Measurements from ENCODE around the gene HOXB9. TPM values are rescaled to one million over a fixed set of nuclear protein-coding genes. Genes with fewer than 3 reads are reported as not detected.

Gene HOXB9
- total and polyA plus RNA-seq, 8 donors, result 11.3 TPM; not detected in 7

DNA sequence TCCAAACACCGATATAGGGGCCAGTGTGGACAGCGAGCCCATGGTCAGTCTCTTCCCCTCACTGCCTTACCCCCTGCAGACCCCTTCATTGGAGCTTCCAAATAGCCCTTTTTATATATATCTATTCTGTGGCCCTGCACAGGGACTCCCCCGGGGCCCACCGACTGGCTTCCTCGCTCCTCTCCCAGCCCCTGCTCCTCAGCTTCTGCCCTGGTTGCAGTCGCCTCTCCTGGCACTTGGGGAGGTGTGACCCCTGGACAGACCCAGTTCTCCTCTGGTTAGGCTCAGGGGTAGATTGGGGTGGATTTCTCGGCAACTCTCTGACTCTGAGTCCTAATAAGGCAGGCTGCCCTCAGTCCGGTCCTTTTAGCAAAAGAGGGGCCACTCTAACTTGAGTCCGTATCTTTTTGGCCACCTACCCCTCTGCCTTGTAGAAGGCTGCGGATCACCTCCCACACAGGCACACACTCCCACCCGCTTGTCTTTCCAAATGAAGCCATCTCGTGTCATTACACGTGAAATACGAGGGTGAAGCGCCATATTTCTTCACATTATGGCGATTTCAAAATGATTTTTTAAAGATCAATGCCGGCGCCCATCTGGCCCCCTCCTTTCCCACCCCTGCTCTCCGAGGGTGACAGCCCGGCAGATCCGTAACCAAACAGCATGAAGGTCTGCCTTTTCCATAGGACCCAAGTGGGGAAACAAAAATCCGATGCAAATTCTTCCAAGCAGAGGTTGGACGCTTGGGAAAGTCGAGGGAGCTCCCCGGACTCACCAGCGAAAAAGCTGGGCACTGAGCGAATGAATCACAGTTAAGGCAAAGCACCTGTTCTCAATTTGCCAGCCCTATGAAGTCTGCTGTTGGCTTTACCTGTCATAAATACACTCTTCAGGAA lies 1.7 kb upstream of the HOXB9 start:
- no peaks in the 10 kb centered on the region for H3K9me3 ChIP-seq
- no peaks in the 10 kb centered on the region for H3K36me3 ChIP-seq
- H3K27me3 ChIP-seq, result peaks cover 56 to 100% (median 99%) of the 10 kb centered on the region in 3 donors
- H3K4me3 ChIP-seq, result no peak overlapping the region
- TF ChIP-seq CTCF (IDR thresholded peaks at IDR 0.05) (no peak), POLR2AphosphoS5 (IDR thresholded peaks at IDR 0.05) (no peak), POLR2A (IDR thresholded peaks at IDR 0.05) (no peak), EP300 (IDR thresholded peaks at IDR 0.05) (no peak)
- H3K27ac ChIP-seq, result no peak overlapping the region
- 20 to 28% (median 24%) methylated on average over 27 of the region's 27 CpGs for WGBS, 5 donors
- intact Hi-C loops (cut with DNase I; ENCODE audit: low total_unique reads), result loop anchor here (10.0 kb wide), 1 partner anchor 293 kb away; no protein-coding TSS in a partner anchor
- H3K4me1 ChIP-seq, result peaks cover 23 to 27% (median 23%) of the 10 kb centered on the region in 4 donors
- DNase-seq, result no peak

GRCh38 chr17:48627118-48627597 lies 1.0 kb upstream of the HOXB9 start:
- no peak for DNase-seq
- Histone ChIP-seq H3K9me3 (no peaks in the 10 kb centered on the region), H3K36me3 (no peaks in the 10 kb centered on the region), H3K4me3 (no peak overlapping the region), H3K27me3 (peaks cover 56 to 100% (median 99%) of the 10 kb centered on the region in 3 donors), H3K27ac (no peak overlapping the region), H3K4me1 (peaks cover 23 to 27% (median 23%) of the 10 kb centered on the region in 4 donors)
- WGBS, 5 donors, result 15 to 20% (median 17%) methylated on average over 5 of the region's 5 CpGs
- intact Hi-C loops (cut with DNase I; ENCODE audit: low total_unique reads), result loop anchor here (10.0 kb wide), 1 partner anchor 292 kb away; no protein-coding TSS in a partner anchor
- no peak for TF ChIP-seq CTCF (IDR thresholded peaks at IDR 0.05)
- TF ChIP-seq EP300 (IDR thresholded peaks at IDR 0.05), result no peak
- TF ChIP-seq POLR2AphosphoS5 (IDR thresholded peaks at IDR 0.05), result no peak
- no peak for TF ChIP-seq POLR2A (IDR thresholded peaks at IDR 0.05)

- 0 to 2% (median 1%) methylated on average over 43 to 69 of the region's 69 CpGs for WGBS, 5 donors
- Histone ChIP-seq H3K9me3 (no peaks in the 10 kb centered on the region), H3K27ac (peak overlapping the region in 1 of 5 donors; percentile 23), H3K4me1 (peaks cover 23 to 27% (median 23%) of the 10 kb centered on the region in 4 donors), H3K36me3 (no peaks in the 10 kb centered on the region), H3K4me3 (peak overlapping the region; percentile 32 to 58 (median 40)), H3K27me3 (peaks cover 45 to 100% (median 99%) of the 10 kb centered on the region in 3 donors)
- intact Hi-C loops (cut with DNase I; ENCODE audit: low total_unique reads), result loop anchor here (10.0 kb wide), 1 partner anchor 291 kb away; no protein-coding TSS in a partner anchor
- TF ChIP-seq EP300 (IDR thresholded peaks at IDR 0.05) (no peak), CTCF (IDR thresholded peaks at IDR 0.05) (no peak), POLR2A (IDR thresholded peaks at IDR 0.05) (no peak), POLR2AphosphoS5 (IDR thresholded peaks at IDR 0.05) (no peak)
- peak; percentile 46 to 71 for DNase-seq
Measured at GRCh38 chr17:48625495-48626244, 488 bp downstream of the HOXB9 start.
